NCI-H345 treated with DMSO at 0.1 percent for 48 hours (cell line): ENCODE measurements around the gene LYPD8.
"Not testable (repeated sequence)": the region's sequence is repeated elsewhere in the genome, so short reads cannot be mapped to it uniquely, and the experiment has no call there.

ENCODE experiments used
- DNase-seq: peaks from one replicate; lab custom pipeline; 2025; ENCODE audit not compliant: unreplicated experiment; lab: John Stamatoyannopoulos, UW

Gene LYPD8

GRCh38 chr1:248755517-248755916 is at the start of gene LYPD8:
TSS of gene LYPD8 (minus strand) at chr1:248755759. CDS start at chr1:248751081, 4,678 bp downstream.
- no peak for DNase-seq

GRCh38 chr1:248804771-248805681 is 49.5 kb upstream of the LYPD8 start:
- no peak for DNase-seq

GRCh38 chr1:248803501-248803900 is 47.9 kb upstream of the LYPD8 start:
- not testable (repeated sequence) for DNase-seq

- DNase-seq = no peak
Measured at GRCh38 chr1:248802454-248802853, 46.9 kb upstream of the LYPD8 start.

- no peak for DNase-seq
Measured at GRCh38 chr1:248800459-248800858, 44.9 kb upstream of the LYPD8 start.

- DNase-seq = no peak
Measured at GRCh38 chr1:248798791-248799190, 43.2 kb upstream of the LYPD8 start.

- not testable (repeated sequence) for DNase-seq
Measured at GRCh38 chr1:248794663-248795062, 39.1 kb upstream of the LYPD8 start.

GRCh38 chr1:248793592-248793991 is 38.0 kb upstream of the LYPD8 start:
- no peak for DNase-seq

- no peak for DNase-seq
Measured at GRCh38 chr1:248792342-248792741, 36.8 kb upstream of the LYPD8 start.

- no peak for DNase-seq
Measured at GRCh38 chr1:248791010-248791409, 35.5 kb upstream of the LYPD8 start.

- DNase-seq = no peak
Measured at GRCh38 chr1:248790456-248790855, 34.9 kb upstream of the LYPD8 start.

GRCh38 chr1:248789337-248789736 is 33.8 kb upstream of the LYPD8 start:
- not testable (repeated sequence) for DNase-seq

- no peak for DNase-seq
Measured at GRCh38 chr1:248788327-248788726, 32.8 kb upstream of the LYPD8 start.

- DNase-seq = no peak
Measured at GRCh38 chr1:248787430-248787829, 31.9 kb upstream of the LYPD8 start.

GRCh38 chr1:248786156-248786555 is 30.6 kb upstream of the LYPD8 start:
- DNase-seq = no peak

GRCh38 chr1:248783367-248783766 is 27.8 kb upstream of the LYPD8 start:
- no peak for DNase-seq

GRCh38 chr1:248782416-248783141 is 27.0 kb upstream of the LYPD8 start:
- no peak for DNase-seq

GRCh38 chr1:248779350-248779749 is 23.8 kb upstream of the LYPD8 start:
- DNase-seq = no peak

GRCh38 chr1:248778906-248779305 is 23.3 kb upstream of the LYPD8 start:
- no peak for DNase-seq

- DNase-seq = no peak
Measured at GRCh38 chr1:248776991-248777390, 21.4 kb upstream of the LYPD8 start.

GRCh38 chr1:248775441-248775840 is 19.9 kb upstream of the LYPD8 start:
- no peak for DNase-seq

- no peak for DNase-seq
Measured at GRCh38 chr1:248759644-248760043, 4.1 kb upstream of the LYPD8 start.
